Neural cell (in vitro differentiated cells): ENCODE results near the gene NCKAP5.

ENCODE experiments used
- EP300 ChIP-seq: fragments of 450-650 bp; conservative IDR thresholded peaks from 2 replicates; pipeline ENCODE4 v1.6.1; 2014; ENCODE audit warnings: antibody characterized with exemption, mild to moderate bottlenecking, moderate library complexity; ENCODE audit not compliant: poor library complexity, severe bottlenecking
- EZH2 ChIP-seq: fragments of 200-600, 300-800 bp; shearing (Covaris generic), sonication (generic); IDR thresholded peaks from 2 replicates; pipeline ENCODE4 v1.6.1; 2014; ENCODE audit warnings: antibody characterized with exemption, low read length, borderline replicate concordance, mild to moderate bottlenecking; ENCODE audit not compliant: insufficient read depth, poor library complexity, severe bottlenecking
- MXI1 ChIP-seq: fragments of 450-650 bp; conservative IDR thresholded peaks from 2 replicates; pipeline ENCODE4 v1.6.1; 2014; ENCODE audit warnings: antibody characterized with exemption, mild to moderate bottlenecking; ENCODE audit not compliant: poor library complexity, severe bottlenecking
- POLR2AphosphoS5 ChIP-seq: IDR thresholded peaks from 2 replicates; pipeline ENCODE4 v1.6.1; 2012
- RAD21 ChIP-seq: fragments of 450-650 bp; conservative IDR thresholded peaks from 2 replicates; pipeline ENCODE4 v1.6.1; 2014; ENCODE audit warnings: antibody characterized with exemption, mild to moderate bottlenecking, moderate library complexity
- SMC3 ChIP-seq: fragments of 450-650 bp; conservative IDR thresholded peaks from 2 replicates; pipeline ENCODE4 v1.6.1; 2014; ENCODE audit warnings: antibody characterized with exemption, mild to moderate bottlenecking, moderate library complexity; ENCODE audit not compliant: poor library complexity
- TAF1 ChIP-seq: IDR thresholded peaks from 2 replicates; pipeline ENCODE4 v1.6.1; 2012; ENCODE audit warnings: low read depth
- TF ChIP-seq, protein P1 (sequence below): fragments of 450-650 bp; IDR thresholded peaks from 2 replicates; pipeline ENCODE4 v1.5.1; 2014; ENCODE audit warnings: antibody characterized with exemption, mild to moderate bottlenecking, moderate library complexity; ENCODE audit not compliant: poor library complexity, severe bottlenecking
- TF ChIP-seq, protein P2 (sequence below): IDR thresholded peaks from 2 replicates; pipeline ENCODE4 v1.6.1; 2012; ENCODE audit warnings: borderline replicate concordance

DNA sequence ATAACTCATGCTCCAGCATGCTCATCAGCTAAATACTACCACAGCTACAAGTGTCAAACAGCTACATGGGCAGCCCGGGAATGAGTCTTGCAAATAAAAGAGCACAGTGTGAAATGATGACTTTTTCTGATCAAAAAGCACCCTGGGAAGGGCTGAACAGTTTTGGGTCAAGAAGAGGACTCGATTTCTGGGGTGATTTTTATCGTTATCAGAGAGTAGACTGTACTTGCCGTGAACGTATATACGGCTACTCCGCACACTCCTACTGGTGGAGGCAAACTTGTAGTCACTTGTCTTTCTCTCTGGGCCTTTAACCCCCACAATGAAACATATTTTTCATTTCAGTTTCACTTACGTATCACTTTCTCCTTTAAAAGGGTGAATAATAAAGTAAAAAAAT, 54.4 kb downstream of the NCKAP5 start:
- TF ChIP-seq, protein P1, sequence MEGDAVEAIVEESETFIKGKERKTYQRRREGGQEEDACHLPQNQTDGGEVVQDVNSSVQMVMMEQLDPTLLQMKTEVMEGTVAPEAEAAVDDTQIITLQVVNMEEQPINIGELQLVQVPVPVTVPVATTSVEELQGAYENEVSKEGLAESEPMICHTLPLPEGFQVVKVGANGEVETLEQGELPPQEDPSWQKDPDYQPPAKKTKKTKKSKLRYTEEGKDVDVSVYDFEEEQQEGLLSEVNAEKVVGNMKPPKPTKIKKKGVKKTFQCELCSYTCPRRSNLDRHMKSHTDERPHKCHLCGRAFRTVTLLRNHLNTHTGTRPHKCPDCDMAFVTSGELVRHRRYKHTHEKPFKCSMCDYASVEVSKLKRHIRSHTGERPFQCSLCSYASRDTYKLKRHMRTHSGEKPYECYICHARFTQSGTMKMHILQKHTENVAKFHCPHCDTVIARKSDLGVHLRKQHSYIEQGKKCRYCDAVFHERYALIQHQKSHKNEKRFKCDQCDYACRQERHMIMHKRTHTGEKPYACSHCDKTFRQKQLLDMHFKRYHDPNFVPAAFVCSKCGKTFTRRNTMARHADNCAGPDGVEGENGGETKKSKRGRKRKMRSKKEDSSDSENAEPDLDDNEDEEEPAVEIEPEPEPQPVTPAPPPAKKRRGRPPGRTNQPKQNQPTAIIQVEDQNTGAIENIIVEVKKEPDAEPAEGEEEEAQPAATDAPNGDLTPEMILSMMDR = no peak
- no peak for TF ChIP-seq RAD21
- TF ChIP-seq, protein P2, sequence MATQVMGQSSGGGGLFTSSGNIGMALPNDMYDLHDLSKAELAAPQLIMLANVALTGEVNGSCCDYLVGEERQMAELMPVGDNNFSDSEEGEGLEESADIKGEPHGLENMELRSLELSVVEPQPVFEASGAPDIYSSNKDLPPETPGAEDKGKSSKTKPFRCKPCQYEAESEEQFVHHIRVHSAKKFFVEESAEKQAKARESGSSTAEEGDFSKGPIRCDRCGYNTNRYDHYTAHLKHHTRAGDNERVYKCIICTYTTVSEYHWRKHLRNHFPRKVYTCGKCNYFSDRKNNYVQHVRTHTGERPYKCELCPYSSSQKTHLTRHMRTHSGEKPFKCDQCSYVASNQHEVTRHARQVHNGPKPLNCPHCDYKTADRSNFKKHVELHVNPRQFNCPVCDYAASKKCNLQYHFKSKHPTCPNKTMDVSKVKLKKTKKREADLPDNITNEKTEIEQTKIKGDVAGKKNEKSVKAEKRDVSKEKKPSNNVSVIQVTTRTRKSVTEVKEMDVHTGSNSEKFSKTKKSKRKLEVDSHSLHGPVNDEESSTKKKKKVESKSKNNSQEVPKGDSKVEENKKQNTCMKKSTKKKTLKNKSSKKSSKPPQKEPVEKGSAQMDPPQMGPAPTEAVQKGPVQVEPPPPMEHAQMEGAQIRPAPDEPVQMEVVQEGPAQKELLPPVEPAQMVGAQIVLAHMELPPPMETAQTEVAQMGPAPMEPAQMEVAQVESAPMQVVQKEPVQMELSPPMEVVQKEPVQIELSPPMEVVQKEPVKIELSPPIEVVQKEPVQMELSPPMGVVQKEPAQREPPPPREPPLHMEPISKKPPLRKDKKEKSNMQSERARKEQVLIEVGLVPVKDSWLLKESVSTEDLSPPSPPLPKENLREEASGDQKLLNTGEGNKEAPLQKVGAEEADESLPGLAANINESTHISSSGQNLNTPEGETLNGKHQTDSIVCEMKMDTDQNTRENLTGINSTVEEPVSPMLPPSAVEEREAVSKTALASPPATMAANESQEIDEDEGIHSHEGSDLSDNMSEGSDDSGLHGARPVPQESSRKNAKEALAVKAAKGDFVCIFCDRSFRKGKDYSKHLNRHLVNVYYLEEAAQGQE = no peak
- TF ChIP-seq MXI1 = no peak
- no peak for TF ChIP-seq EZH2
- no peak for TF ChIP-seq EP300
- TF ChIP-seq TAF1 = no peak
- no peak for TF ChIP-seq SMC3
- no peak for TF ChIP-seq POLR2AphosphoS5
